ENCODE results near the gene ASCC3.
"Not testable (repeated sequence)": the region's sequence is repeated elsewhere in the genome, so short reads cannot be mapped to it uniquely, and the experiment has no call there.

Gene ASCC3, protein sequence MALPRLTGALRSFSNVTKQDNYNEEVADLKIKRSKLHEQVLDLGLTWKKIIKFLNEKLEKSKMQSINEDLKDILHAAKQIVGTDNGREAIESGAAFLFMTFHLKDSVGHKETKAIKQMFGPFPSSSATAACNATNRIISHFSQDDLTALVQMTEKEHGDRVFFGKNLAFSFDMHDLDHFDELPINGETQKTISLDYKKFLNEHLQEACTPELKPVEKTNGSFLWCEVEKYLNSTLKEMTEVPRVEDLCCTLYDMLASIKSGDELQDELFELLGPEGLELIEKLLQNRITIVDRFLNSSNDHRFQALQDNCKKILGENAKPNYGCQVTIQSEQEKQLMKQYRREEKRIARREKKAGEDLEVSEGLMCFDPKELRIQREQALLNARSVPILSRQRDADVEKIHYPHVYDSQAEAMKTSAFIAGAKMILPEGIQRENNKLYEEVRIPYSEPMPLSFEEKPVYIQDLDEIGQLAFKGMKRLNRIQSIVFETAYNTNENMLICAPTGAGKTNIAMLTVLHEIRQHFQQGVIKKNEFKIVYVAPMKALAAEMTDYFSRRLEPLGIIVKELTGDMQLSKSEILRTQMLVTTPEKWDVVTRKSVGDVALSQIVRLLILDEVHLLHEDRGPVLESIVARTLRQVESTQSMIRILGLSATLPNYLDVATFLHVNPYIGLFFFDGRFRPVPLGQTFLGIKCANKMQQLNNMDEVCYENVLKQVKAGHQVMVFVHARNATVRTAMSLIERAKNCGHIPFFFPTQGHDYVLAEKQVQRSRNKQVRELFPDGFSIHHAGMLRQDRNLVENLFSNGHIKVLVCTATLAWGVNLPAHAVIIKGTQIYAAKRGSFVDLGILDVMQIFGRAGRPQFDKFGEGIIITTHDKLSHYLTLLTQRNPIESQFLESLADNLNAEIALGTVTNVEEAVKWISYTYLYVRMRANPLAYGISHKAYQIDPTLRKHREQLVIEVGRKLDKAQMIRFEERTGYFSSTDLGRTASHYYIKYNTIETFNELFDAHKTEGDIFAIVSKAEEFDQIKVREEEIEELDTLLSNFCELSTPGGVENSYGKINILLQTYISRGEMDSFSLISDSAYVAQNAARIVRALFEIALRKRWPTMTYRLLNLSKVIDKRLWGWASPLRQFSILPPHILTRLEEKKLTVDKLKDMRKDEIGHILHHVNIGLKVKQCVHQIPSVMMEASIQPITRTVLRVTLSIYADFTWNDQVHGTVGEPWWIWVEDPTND (N-terminal part only)

DNA sequence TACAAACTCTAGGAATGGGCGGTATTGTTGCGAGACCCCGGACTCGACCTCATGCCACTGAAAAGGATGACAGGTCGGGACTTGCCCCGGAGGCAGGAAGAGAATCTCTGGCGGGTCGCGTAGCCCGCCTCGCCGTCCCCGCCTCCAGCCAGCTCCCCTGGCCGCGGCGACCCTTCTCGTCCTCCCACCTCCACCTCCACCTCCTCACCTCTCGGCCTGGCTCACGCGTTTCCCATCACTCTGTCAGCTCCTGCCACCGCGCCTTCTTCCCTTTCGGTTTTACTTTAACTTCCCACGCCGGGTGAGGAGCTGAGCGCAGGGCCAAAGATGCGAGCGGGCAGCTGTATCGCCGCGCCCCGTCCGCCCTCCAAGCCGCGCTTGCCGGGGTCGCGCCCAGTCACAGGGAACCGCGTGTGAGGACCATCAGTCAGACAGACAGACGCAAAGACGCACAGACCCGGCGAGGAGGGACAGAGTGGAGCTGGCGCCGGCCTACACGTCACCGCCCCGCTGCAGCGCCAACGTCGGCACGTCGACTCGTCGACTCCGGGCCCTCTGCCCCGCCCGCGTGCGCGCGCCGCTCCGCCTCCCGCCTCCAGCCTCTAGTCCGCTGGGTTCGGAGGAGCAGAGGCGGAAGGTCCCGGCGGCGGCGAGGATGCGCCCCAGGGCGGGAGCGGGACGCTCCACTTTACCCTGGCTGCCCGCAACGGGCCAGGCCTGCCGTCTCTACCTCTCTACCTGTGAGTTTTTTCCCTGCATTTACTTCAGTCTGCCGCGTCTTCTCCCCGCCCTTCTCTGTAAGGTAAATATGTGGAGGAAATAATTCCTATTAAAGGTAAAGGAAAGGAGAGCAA, at the start of gene ASCC3:
Gene ASCC3, minus strand, starts transcription at position 477 of the 854 bp plus-strand sequence. CDS start 13,332 bp downstream, outside the sequence.
- peak; percentile 91 for DNase-seq (ENCODE audit: low read depth)

DNA sequence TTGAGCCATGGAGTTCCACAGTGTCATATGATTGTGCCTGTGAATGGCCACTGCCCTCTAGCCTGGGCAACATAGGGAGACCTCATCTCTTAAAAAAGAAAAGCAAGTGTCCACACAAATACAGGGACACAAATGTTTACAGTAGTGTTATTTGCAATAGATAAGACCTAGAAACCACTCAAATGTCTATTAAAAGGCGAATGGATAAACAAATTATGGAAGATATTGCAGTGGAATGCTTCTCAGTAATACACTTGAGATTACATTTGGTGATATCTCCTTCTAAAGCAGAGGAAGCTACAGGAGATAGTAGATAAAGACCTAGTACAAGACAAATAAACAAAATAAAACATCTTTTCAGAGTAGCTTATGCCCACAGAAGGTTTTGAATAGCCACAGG, 44.6 kb upstream of the ASCC3 start:
- no peak for DNase-seq (ENCODE audit: low read depth)

DNA sequence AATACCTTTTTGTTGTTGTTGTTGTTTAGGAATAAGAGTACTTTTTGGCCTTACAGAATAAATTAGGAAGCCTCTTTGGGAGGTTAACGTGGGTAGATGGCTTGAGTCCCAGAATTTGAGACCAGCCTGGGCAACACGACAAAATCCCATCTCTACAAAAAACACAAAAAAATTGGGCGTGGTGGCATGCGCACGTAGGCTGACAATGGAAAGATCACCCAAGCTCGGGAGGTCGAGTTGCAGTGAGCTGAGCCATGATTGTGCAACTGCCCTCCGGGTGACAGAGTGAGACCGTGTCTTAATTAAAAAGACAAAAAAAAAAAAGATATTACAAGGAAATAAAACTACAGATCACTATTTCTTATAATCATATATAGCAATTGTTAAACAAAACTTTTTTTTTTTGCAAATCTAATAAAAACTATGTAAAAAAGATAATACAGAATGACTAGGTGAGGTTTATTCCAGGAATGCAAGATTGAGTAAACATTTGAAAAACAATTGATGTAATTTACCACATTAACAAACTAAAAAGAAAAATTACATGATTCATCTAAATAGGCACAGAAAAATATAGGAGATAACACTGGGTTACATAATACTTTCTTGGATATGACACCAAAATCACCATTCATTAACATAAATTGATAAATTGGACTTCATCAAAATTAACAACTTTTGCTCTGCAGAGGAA, 43.6 kb upstream of the ASCC3 start:
- no peak for DNase-seq (ENCODE audit: low read depth)

DNA sequence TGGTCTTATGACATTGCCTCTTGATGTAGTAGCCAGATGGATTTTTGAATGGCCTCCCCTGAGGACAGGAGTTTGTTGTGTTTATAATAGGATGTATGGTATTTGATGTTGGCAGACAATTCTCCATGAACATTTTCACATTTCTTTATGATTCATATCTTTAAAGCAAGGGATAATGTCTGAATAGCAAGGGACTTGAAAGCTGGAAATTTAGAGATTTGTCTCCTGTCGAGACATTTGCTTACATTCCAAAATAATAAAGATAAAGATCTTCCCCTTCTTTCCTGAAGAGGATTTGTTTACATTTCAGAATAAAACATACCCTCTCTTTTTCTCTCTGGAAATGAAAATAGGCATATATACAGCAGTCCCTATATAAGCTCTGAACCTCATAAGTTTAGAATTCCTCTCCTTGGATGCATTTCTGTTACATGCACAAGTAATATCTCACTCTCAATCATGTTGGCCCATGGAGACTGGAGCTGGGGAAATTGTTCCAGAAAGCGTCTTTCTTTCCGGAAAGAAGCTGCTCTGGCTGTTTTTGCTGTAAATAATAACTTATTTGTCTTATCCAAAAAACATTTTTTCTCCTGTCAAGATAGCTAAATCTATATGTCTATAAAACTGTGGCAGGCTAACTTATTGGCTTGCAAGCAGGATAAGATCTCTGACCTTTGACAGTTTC, 42.5 kb upstream of the ASCC3 start:
- no peak for DNase-seq (ENCODE audit: low read depth)

DNA sequence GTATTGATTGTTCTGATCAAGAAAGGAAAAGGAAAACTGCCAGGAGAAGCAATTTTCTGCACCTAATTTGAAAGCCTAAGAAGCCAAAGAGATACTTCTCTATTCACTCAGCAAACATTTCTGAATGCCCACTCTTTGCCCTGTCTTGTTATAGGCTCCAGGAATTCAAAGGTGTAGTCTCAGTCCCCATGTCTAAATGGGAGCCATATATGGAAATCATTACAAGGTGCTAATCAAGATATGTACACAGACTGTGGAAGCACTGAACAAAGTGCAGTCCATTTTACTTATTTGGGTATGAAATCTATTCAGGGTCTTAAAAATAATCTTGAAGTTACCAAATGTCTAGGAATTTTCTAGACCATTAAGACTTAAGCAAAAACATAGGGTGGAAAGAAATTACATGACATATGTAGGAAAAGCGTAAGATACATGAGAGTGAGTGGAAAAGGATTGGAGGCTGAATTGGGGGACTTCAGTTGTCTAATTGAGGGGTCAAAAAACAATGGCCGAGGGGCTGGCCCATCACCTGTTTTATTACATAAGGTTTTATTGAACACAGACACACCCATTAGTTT, 39.0 kb upstream of the ASCC3 start:
- no peak for DNase-seq (ENCODE audit: low read depth)

DNA sequence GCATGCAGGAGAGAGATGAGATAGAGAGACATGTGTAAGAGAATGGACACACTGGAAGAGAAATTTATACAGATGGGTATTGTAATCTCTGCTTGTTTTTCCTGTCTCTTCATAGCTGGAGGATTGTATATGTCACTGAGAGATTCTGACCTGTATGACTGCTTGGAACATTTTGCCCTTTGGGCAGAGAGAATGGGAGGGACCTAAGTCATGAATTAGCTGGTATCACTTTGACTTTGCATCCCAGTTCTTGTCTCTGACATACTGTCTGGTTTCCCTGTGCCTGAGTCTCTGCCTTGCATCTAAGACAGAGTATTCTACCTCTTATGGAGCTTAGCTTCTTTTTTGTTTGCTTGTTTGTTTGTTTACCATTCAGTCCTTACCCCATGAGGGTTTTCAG, 37.0 kb upstream of the ASCC3 start:
- no peak for DNase-seq (ENCODE audit: low read depth)

DNA sequence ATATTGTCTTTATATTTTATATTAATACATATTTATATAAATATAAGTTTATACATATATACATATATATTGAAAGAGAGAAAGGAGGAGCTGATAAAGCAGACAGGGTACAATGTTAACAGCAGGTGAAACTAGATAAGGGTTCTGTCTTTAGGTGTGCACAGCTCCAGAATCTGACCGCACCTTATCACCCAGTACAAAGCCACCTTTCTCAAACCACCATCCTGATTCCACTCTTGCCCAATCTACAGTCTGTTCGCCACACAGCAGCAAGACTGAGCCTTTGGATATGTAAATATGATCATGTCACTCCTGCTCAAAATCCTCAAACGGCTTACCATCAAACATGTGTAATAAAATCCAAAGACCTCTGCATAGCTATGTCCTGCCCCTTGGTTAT, 34.7 kb upstream of the ASCC3 start:
- DNase-seq (ENCODE audit: low read depth): no peak

DNA sequence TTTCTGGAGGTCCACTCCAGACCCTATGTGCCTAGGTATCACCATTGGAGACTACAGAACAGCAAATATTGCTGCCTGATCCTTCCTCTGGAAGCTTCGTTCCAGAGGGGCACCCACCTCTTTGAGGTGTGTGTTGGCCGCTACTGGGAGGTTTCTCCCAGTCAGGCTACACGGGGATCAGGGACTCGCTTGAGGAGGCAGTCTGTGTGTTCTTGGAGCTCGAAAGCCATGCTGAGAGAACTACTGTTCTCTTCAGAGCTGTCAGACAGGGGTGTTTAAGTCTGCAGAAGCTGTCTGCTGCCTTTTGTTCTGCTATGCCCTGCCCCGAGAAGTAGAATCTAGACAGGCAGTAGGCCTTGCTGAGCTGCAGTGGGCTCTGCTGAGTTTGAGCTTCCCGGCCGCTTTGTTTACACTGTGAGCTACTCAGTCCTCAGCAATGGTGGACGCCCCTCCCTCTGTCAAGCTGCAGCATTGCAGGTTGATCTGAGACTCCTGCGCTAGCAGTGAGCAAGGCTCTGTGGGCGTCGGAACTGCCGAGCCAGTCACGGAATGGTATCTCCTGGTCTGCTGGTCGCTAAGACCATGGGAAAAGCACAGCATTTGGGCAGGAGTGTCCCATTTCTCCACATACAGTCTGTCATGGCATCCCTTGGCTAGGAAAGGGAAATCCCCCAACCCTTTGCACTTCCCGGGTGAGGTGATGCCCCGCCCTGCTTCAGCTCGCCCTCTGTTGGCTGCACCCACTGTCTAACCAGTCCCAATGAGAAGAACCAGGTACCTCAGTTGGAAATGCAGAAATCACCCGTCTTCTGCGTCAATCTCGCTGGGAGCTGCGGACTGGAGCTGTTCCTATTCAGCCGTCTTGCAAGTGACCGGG, 32.5 kb upstream of the ASCC3 start:
- DNase-seq (ENCODE audit: low read depth): no peak

DNA sequence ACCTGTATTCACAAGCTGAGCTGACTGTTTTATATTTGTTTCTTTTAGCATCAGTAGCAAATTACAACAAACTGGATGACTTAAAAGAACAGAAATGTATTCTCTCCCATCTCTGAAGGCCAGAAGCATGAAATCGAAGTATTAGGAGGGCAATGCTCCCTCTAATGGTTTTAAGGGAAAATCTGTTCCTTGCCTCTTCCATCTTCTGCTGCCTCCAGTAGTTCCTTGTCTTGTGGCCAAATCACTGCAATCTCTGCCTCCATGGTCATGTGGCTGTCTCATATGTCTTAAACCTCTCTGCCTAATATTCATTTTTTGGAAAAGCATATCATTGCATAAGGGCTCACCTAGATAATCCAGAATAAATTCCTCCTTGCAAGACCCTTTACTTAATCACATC, 25.2 kb upstream of the ASCC3 start:
- DNase-seq (ENCODE audit: low read depth): no peak

DNA sequence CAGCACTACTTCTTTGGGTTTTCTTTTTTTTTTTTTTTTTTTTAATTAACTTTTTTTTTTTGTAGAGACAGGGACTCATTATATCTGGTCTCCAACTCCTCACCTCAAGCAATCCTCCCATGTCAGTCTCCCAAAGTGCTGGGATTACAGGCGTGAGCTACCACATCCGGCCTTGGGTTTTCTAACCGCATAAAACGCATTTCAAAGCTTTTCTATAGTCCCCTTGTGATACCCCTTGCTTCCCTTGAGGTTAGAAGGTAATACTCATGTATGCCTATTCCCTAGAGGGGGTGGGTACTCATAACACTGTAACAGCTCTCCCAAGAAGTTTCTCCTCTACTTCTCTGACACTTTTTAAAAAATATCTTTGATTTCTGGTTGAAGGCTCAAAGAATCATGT, 23.9 kb upstream of the ASCC3 start:
- DNase-seq (ENCODE audit: low read depth): no peak

DNA sequence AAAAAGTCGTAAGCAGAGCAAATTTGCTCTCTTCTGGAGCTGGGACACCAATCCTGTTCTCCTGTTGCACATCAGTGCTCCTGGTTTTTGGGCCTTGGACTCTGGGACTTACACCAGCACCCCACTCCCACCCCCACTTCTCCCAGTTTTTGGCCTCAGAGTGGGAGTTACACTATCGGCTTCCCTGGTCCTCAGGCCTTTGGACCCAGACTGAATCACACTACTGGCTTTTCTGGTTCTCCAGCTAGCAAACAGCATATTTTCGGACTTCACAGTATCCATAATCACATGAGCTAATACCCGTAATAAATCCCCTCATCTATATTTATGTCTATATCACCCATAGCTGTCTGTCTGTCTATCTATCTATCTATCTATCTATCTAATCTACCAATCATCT, 23.2 kb upstream of the ASCC3 start:
- DNase-seq (ENCODE audit: low read depth): no peak

DNA sequence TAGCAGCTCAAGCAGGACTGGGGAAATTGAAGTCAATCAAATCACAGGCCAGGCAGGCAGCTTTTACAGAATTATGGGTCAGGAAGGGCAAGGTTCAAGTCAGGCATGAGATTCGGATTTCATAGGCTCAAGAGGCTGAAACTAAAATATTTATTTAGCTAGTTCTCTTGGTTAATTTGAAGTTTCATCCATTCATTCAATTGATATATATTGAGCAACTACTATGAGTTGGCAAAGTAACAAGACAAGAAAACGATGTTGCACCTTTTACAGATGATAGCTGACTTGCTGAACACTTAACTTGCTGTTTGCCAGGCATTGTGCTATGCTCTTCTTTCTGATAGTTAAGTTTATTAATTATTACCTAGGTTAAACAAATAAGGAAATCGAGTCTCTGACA, 20.5 kb upstream of the ASCC3 start:
- no peak for DNase-seq (ENCODE audit: low read depth)

DNA sequence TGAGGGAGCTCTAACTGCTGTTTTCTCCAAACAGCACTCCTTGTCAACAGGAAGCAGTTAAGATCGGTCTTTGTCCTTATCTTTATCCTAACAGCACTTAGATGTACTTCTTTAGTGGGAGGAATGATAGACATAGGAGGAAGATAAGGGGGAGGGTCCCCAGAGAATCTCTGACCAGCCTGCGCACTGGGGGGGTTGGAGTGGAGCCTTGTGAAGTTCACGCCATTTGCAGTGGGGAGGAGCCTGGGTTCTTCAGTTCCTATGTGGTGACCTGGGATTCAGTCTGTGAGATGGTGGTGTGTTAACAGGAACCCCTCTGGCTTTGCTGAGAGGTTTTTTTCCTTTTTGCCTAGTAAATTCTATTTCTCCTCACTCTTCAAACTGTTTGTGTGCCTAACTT, 18.1 kb upstream of the ASCC3 start:
- no peak for DNase-seq (ENCODE audit: low read depth)

DNA sequence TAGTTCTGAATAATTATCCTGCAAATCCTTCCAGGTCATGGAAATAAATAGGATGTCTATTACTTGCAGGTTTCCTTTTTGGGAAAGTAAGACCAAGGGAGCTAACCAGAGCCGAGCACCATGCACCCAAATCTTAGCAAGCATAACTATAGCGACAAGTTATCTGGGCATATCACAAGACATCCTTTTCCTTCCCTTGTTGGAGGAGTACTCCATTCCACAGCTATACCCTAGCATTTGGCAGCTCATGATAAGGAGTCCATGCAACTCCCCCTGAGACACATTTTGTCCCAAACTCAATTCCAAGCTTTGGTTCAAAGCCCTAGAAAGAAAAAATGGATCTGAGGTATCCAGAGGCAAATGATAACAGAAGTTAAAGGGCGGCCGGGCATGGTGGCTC, 16.5 kb upstream of the ASCC3 start:
- no peak for DNase-seq (ENCODE audit: low read depth)

DNA sequence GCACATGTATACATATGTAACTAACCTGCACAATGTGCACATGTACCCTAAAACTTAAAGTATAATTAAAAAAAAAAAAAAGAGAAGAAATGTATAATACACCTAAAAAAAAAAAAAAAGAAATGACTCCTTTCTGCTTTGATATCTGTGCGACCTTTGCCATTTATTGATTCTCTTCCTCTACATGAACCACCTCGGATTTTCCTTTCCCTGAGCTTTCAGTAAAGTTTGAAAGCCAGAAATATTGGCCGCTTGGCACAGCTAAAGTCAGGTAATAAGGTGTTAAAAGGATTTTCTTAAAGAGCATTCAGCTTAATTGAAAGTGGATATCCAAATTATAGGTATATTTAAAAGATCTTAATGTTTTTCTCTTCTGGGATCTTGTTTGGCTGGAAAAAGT, 12.6 kb upstream of the ASCC3 start:
- DNase-seq (ENCODE audit: low read depth): no peak

DNA sequence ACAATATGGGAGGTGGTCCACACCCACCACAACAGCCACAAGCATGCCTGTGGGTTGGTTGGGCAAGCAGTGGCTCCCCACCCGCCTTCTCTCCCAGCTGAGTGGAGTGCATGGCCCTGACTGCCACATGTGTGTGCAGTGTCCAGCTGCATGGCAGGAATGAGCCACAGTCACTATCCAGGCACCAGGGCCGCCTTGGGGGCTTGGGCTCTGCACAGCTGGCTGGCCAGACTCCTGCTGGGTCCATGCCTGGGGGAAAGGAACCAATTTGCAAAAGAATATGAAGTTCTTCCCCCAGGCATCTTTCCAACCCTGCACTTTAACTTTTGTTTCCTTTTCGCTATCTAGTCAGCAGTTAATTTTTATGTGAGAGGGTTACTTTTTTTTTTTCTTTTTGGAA, 11.6 kb upstream of the ASCC3 start:
- DNase-seq (ENCODE audit: low read depth): no peak

DNA sequence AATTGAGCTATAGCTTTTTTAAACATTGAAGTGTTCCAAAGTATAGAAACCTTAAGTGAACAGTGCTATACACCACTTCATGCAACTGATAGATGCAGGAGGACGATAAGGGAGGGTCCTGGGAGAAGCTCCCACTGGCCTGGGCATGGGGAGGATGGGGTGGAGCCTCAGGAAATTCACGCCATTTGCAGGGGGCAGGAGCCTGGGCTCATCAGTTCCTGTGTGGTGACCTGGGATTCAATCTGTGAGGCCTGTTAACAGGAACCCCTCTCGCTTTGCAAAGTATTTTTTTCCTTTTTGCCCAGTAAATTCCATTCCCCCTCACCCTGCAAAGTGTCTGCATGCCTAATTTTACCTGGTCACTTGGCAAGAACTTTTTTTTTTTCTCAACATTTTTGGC, 11.0 kb upstream of the ASCC3 start:
- no peak for DNase-seq (ENCODE audit: low read depth)

DNA sequence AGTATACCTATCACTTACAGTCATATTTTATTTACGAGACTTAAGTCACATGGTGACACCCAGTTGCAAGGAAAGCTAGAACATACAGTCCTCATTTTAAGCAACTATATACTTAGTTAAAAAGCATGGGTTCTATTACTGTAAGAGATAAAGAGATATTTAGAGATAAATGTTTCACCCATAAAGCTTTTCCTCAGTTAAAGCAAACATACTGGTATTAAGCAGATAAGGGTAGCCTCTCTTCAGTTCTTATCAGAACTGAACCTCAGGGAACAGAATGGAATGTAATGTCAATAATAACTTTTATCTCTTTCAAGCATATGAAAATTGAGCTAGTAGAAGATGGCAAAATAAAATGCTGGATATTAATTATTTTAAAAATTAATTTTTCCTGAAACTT, 9.9 kb upstream of the ASCC3 start:
- no peak for DNase-seq (ENCODE audit: low read depth)

DNA sequence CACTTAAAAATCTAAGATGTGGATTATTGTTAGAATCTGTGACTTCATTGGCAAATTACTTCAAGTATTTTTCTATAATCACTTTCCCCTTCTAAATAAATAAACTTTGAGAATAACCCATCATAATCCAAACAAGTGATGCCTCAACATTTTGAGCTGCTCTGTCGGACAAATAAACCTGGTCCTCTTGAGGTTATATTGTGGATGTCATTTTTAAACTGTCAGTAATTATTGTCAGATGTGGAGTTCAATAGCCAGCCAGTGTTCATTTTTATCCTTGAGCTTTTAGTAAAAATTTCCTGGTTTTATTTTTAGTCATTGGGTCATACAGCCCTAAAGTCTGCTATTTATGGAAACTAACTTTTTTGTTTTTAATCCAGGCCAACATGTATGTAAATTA, 9.5 kb upstream of the ASCC3 start:
- not testable (repeated sequence) for DNase-seq (ENCODE audit: low read depth)
